ENCODE measurements around the gene HNMT.
"Not testable (repeated sequence)": the region's sequence is repeated elsewhere in the genome, so short reads cannot be mapped to it uniquely, and the experiment has no call there.

Gene HNMT

DNA sequence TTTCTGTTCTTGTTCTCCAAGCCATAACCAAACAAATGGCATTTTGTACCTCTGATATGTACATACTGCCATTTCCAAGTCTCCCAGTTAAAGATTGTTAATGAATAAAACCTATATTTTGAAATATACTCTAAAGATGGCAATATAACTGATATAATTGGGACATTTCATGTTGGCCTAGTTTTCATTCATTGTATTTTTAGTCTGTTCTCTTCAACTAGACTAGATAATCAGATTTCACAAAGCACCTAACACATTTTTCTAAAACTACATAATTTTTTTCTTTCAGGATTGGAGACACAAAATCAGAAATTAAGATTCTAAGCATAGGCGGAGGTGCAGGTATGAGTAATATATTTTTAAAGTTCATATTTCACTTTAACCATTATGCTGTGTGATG lies 5.6 kb downstream of the HNMT start:
- H3K27ac ChIP-seq (ENCODE audit: low read depth, low read length), result no peak overlapping the region

GRCh38 chr2:137971259-137971658 lies 7.0 kb downstream of the HNMT start:
- H3K79me2 ChIP-seq (ENCODE audit: insufficient read depth, low read length); H3K27me3 ChIP-seq (ENCODE audit: low read length); H3K27ac ChIP-seq (ENCODE audit: low read depth, low read length); H3K9me3 ChIP-seq (ENCODE audit: insufficient read depth, low read length); H3K9ac ChIP-seq (ENCODE audit: low read length); H4K20me1 ChIP-seq (ENCODE audit: low read depth, low read length); H3F3A ChIP-seq (ENCODE audit: insufficient read depth); H3K4me3 ChIP-seq (ENCODE audit: insufficient read depth, low read length, poor library complexity, severe bottlenecking); H2AFZ ChIP-seq (ENCODE audit: low read depth, low read length, severe bottlenecking); H3K36me3 ChIP-seq (ENCODE audit: low read length); H3K9me2 ChIP-seq (replicated peaks; ENCODE audit: insufficient read depth, low read length); H3K4me2 ChIP-seq (ENCODE audit: low read depth, low read length, poor library complexity, severe bottlenecking): not testable (repeated sequence)

More for the DNA sequence above, 5.6 kb downstream of the HNMT start:
- Histone ChIP-seq H3K9me2 (replicated peaks; ENCODE audit: insufficient read depth, low read length) (no peaks in the 10 kb centered on the region), H3K4me3 (ENCODE audit: insufficient read depth, low read length, poor library complexity, severe bottlenecking) (no peak overlapping the region), H3K79me2 (ENCODE audit: insufficient read depth, low read length) (no peaks in the 10 kb centered on the region), H3K9me3 (ENCODE audit: insufficient read depth, low read length) (no peaks in the 10 kb centered on the region), H3K4me2 (ENCODE audit: low read depth, low read length, poor library complexity, severe bottlenecking) (no peak overlapping the region), H3K27me3 (ENCODE audit: low read length) (no peaks in the 10 kb centered on the region), H2AFZ (ENCODE audit: low read depth, low read length, severe bottlenecking) (no peak overlapping the region), H3K9ac (ENCODE audit: low read length) (no peak overlapping the region), H3K36me3 (ENCODE audit: low read length) (no peaks in the 10 kb centered on the region), H4K20me1 (ENCODE audit: low read depth, low read length) (no peaks in the 10 kb centered on the region), H3F3A (ENCODE audit: insufficient read depth) (no peaks in the 10 kb centered on the region)
- TF ChIP-seq, protein P1, sequence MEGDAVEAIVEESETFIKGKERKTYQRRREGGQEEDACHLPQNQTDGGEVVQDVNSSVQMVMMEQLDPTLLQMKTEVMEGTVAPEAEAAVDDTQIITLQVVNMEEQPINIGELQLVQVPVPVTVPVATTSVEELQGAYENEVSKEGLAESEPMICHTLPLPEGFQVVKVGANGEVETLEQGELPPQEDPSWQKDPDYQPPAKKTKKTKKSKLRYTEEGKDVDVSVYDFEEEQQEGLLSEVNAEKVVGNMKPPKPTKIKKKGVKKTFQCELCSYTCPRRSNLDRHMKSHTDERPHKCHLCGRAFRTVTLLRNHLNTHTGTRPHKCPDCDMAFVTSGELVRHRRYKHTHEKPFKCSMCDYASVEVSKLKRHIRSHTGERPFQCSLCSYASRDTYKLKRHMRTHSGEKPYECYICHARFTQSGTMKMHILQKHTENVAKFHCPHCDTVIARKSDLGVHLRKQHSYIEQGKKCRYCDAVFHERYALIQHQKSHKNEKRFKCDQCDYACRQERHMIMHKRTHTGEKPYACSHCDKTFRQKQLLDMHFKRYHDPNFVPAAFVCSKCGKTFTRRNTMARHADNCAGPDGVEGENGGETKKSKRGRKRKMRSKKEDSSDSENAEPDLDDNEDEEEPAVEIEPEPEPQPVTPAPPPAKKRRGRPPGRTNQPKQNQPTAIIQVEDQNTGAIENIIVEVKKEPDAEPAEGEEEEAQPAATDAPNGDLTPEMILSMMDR (IDR thresholded peaks at IDR 0.05; ENCODE audit: insufficient read depth, low read length, poor library complexity, severe bottlenecking), result no peak
- TF ChIP-seq EZH2phosphoT487 (conservative IDR thresholded peaks at IDR 0.05; ENCODE audit: low read length), result no peak

GRCh38 chr2:137973280-137973679 lies 9.0 kb downstream of the HNMT start:
- Histone ChIP-seq H3K27ac (ENCODE audit: low read depth, low read length) (no peak overlapping the region), H3K79me2 (ENCODE audit: insufficient read depth, low read length) (no peaks in the 10 kb centered on the region), H3K9ac (ENCODE audit: low read length) (no peak overlapping the region), H2AFZ (ENCODE audit: low read depth, low read length, severe bottlenecking) (no peak overlapping the region), H3K27me3 (ENCODE audit: low read length) (no peaks in the 10 kb centered on the region), H4K20me1 (ENCODE audit: low read depth, low read length) (no peaks in the 10 kb centered on the region), H3K36me3 (ENCODE audit: low read length) (no peaks in the 10 kb centered on the region), H3K9me3 (ENCODE audit: insufficient read depth, low read length) (no peaks in the 10 kb centered on the region), H3K4me3 (ENCODE audit: insufficient read depth, low read length, poor library complexity, severe bottlenecking) (no peak overlapping the region), H3F3A (ENCODE audit: insufficient read depth) (no peaks in the 10 kb centered on the region), H3K4me2 (ENCODE audit: low read depth, low read length, poor library complexity, severe bottlenecking) (no peak overlapping the region), H3K9me2 (replicated peaks; ENCODE audit: insufficient read depth, low read length) (no peaks in the 10 kb centered on the region)
- TF ChIP-seq, protein P1 (IDR thresholded peaks at IDR 0.05; ENCODE audit: insufficient read depth, low read length, poor library complexity, severe bottlenecking), result no peak
- no peak for TF ChIP-seq EZH2phosphoT487 (conservative IDR thresholded peaks at IDR 0.05; ENCODE audit: low read length)

DNA sequence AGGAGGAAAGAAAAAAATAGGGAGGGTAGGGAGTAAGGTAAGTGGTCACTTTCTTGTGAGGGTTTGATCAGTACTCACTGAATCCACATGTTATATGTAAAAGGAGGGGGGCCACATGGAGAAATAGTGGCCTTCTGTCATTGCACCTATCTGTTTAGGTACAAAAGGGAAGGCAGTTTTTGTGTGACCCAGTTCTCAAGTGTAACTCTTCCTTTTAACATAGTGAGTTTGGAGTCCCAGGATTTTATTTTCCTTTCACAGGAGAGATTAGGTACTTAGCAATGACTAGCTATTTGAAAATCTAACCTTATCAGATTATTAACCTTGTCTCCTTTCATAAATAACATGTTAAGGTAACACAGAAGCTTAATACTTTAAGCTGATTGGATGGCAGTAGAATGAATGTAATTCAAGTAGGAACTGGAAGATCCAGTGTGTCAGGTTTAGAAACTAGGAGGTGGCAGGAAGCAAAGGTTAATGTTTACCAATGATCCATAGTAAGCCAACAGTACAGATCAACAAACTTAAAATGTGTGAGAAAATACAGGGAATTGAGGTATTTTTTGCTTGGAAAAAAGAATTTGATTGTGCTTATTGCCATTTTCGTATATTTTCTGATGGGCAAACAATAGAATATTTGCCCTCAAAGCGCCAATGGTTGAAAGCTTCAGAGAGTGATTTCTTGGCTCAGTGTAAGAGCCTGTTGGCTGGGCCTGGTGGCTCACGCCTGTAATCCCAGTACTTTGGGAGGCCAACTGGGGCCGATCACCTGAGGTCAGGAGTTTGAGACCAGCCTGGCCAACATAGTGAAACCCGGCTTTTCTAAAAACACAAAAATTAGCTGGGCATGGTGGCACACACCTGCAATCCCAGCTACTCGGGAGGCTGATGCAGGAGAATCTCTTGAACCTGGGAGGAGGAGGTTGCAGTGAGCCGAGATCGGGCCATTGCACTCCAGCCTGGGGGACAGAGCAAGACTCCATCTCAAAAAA lies 11.3 kb downstream of the HNMT start:
- Histone ChIP-seq H3K4me3 (ENCODE audit: insufficient read depth, low read length, poor library complexity, severe bottlenecking) (no peak overlapping the region), H3K9me2 (replicated peaks; ENCODE audit: insufficient read depth, low read length) (no peaks in the 10 kb centered on the region), H3K9me3 (ENCODE audit: insufficient read depth, low read length) (no peaks in the 10 kb centered on the region), H3F3A (ENCODE audit: insufficient read depth) (no peaks in the 10 kb centered on the region), H3K4me2 (ENCODE audit: low read depth, low read length, poor library complexity, severe bottlenecking) (no peak overlapping the region), H3K27me3 (ENCODE audit: low read length) (no peaks in the 10 kb centered on the region), H3K27ac (ENCODE audit: low read depth, low read length) (no peak overlapping the region), H3K36me3 (ENCODE audit: low read length) (no peaks in the 10 kb centered on the region), H3K9ac (ENCODE audit: low read length) (no peak overlapping the region), H2AFZ (ENCODE audit: low read depth, low read length, severe bottlenecking) (no peak overlapping the region), H3K79me2 (ENCODE audit: insufficient read depth, low read length) (no peaks in the 10 kb centered on the region), H4K20me1 (ENCODE audit: low read depth, low read length) (no peaks in the 10 kb centered on the region)
- TF ChIP-seq, protein P1 (IDR thresholded peaks at IDR 0.05; ENCODE audit: insufficient read depth, low read length, poor library complexity, severe bottlenecking), result no peak
- TF ChIP-seq EZH2phosphoT487 (conservative IDR thresholded peaks at IDR 0.05; ENCODE audit: low read length), result no peak
